Kidney (tissue), 14 donors: Measurements from ENCODE around the gene RCAN2. TPM values are rescaled to one million over a fixed set of nuclear protein-coding genes. Genes with fewer than 3 reads are reported as not detected.

Experiments
- DNase-seq, 5 donors: peaks; one replicate each; pipeline ENCODE4 v3.0.0-alpha.2; 2013 to 2020
- FAIRE-seq: peaks from 2 replicates; lab custom pipeline; 2012; peaks lifted over from hg19 to GRCh38; lab: Jason Lieb, UNC
- H3K27ac ChIP-seq, 2 donors: one replicate each; pipeline ENCODE4 v1.7.0; 2013; ENCODE audit warnings: low read depth in 2 of 2, low read length in 2 of 2, inconsistent platforms in 1 of 2
- H3K27me3 ChIP-seq: one replicate; pipeline ENCODE4 v1.7.1; 2013; ENCODE audit warnings: low read length, inconsistent platforms; ENCODE audit not compliant: control insufficient read depth, insufficient read depth
- H3K36me3 ChIP-seq, 3 donors: one replicate each; pipeline versions ENCODE4 v1.7.0 to v1.7.1; 2013; ENCODE audit warnings: low read length in 3 of 3, control low read depth in 1 of 3, inconsistent platforms in 1 of 3; ENCODE audit not compliant: insufficient read depth in 3 of 3, control insufficient read depth in 2 of 3
- H3K4me1 ChIP-seq, 3 donors: one replicate each; pipeline versions ENCODE4 v1.7.0 to v1.7.1; 2013; ENCODE audit warnings: low read length in 3 of 3, inconsistent platforms in 1 of 3, low read depth in 1 of 3; ENCODE audit not compliant: control insufficient read depth in 2 of 3, insufficient read depth in 2 of 3
- H3K4me3 ChIP-seq, 3 donors: one replicate each; pipeline versions ENCODE4 v1.7.0 to v1.8.1; 2013; ENCODE audit warnings: low read length in 3 of 3, control low read depth in 1 of 3, inconsistent platforms in 1 of 3
- H3K9ac ChIP-seq, 3 donors: one replicate each; pipeline versions ENCODE4 v1.7.0 to v1.7.1; 2013; ENCODE audit warnings: low read length in 3 of 3, control low read depth in 1 of 3, inconsistent platforms in 1 of 3
- H3K9me3 ChIP-seq, 3 donors: one replicate each; pipeline versions ENCODE4 v1.7.0 to v1.7.1; 2013; ENCODE audit warnings: low read length in 3 of 3, control low read depth in 1 of 3, inconsistent platforms in 1 of 3; ENCODE audit not compliant: control insufficient read depth in 2 of 3, insufficient read depth in 1 of 3
- CTCF ChIP-seq: IDR thresholded peaks from 3 replicates; pipeline ENCODE4 v1.5.1; 2012; ENCODE audit warnings: mild to moderate bottlenecking, moderate library complexity, borderline replicate concordance; ENCODE audit not compliant: insufficient read depth; ENCODE audit errors: extremely low read depth
- intact Hi-C: fragments of 100-400 bp; cut with DNase I; formaldehyde crosslinking; loops from one replicate; pipeline ENCODE4 v1.11.1; 2022
- polyA plus RNA-seq: library from polyadenylated mRNA; stranded (reverse); fragments of 350-450 nt; fragmentation: Illumina TruSeq; extraction: RNeasy Lipid Tissue Mini Kit (QIAGEN cat#74804); gene quantifications from one replicate; pipeline ENCODE4 v1.2.3, GENCODE V29; 2014; ENCODE audit warnings: low read depth, low replicate concordance; ENCODE audit not compliant: insufficient read depth
- total RNA-seq: library from RNA; stranded (reverse); fragmentation: NEBNext Ultra II Directional; extraction: Animal tissue kit (Norgen Biotek cat#: 25700); gene quantifications from one replicate; pipeline ENCODE4 v1.2.1, GENCODE V29; 2021
- donor health status: control.
- donor health status: control.
- donor health status: control.
- donor health status: control.
- donor health status: control.
- donor health status: DM: yes; HTN: yes; CAD: no.
- donor health status: Normal renal cell carcinoma (clear cell type).

The RCAN2 gene
- total and polyA plus RNA-seq, 2 donors from 2014 or later = 25.7 to 37.4 TPM

GRCh38 chr6:46472243-46472642 lies 19.0 kb downstream of the RCAN2 start:
- TF ChIP-seq CTCF = no peak
- Histone ChIP-seq H3K9ac (no peak overlapping the region), H3K9me3 (no peaks in the 10 kb centered on the region), H3K4me1 (no peaks in the 10 kb centered on the region), H3K27ac (no peak overlapping the region), H3K4me3 (no peak overlapping the region), H3K36me3 (no peaks in the 10 kb centered on the region), H3K27me3 (no peaks in the 10 kb centered on the region)
- DNase-seq = no peak
- intact Hi-C loops = no loop called here
- no peak for FAIRE-seq

- no peak overlapping the region for H3K27ac ChIP-seq
Measured at GRCh38 chr6:46469021-46469420, 22.2 kb downstream of the RCAN2 start.

GRCh38 chr6:46468403-46469010 lies 22.7 kb downstream of the RCAN2 start:
- no peak overlapping the region for H3K9ac ChIP-seq
- DNase-seq (peak in 1 of 5 donors; percentile 40), FAIRE-seq (no peak)
- H3K27me3 ChIP-seq = no peaks in the 10 kb centered on the region
- TF ChIP-seq CTCF = no peak
- H3K36me3 ChIP-seq = no peaks in the 10 kb centered on the region
- peaks cover 0 to 3% (median 0%) of the 10 kb centered on the region in 3 donors for H3K4me1 ChIP-seq
- no peak overlapping the region for H3K27ac ChIP-seq
- H3K4me3 ChIP-seq = no peak overlapping the region
- intact Hi-C loops = no loop called here
- no peaks in the 10 kb centered on the region for H3K9me3 ChIP-seq

More at GRCh38 chr6:46469021-46469420, 22.2 kb downstream of the RCAN2 start:
- no peak overlapping the region for H3K9ac ChIP-seq
- FAIRE-seq = no peak
- H3K4me1 ChIP-seq = peaks cover 0 to 3% (median 0%) of the 10 kb centered on the region in 3 donors
- no peak for TF ChIP-seq CTCF
- H3K9me3 ChIP-seq = no peaks in the 10 kb centered on the region
- DNase-seq = no peak
- H3K27me3 ChIP-seq = no peaks in the 10 kb centered on the region
- H3K36me3 ChIP-seq = no peaks in the 10 kb centered on the region
- H3K4me3 ChIP-seq = no peak overlapping the region
- intact Hi-C loops = no loop called here
